HL-60 (cell line): ENCODE measurements around the gene SNAPIN.

Experiments
- CTCF ChIP-seq: IDR thresholded peaks from one replicate; pipeline ENCODE4 v1.5.1; 2011; ENCODE audit warnings: low read length, control low read depth, inconsistent platforms; ENCODE audit not compliant: insufficient read depth
- POLR2AphosphoS5 ChIP-seq: IDR thresholded peaks from 2 replicates; pipeline ENCODE4 v1.6.1; 2012; ENCODE audit warnings: low read depth

GRCh38 chr1:153698020-153698922 is 39.8 kb downstream of the SNAPIN start:
- no peak for TF ChIP-seq CTCF
- TF ChIP-seq POLR2AphosphoS5: no peak
